Esophagus mucosa (tissue), 1 donor: ENCODE measurements around the gene PBXIP1. TPM values are rescaled to one million over a fixed set of nuclear protein-coding genes. Genes with fewer than 3 reads are reported as not detected.
"Not testable (repeated sequence)": the region's sequence is repeated elsewhere in the genome, so short reads cannot be mapped to it uniquely, and the experiment has no call there.

ENCODE experiments used
- ATAC-seq: fragments of 200-7000 bp; cut with Tn5 transposase; one replicate; pipeline ENCODE4 v1.9.1; 2020
- total RNA-seq: library from RNA; stranded (reverse); gene quantifications from one replicate; pipeline ENCODE4 v1.2.4, GENCODE V29; 2023
- donor health status: DM: yes; HTN: yes; CAD: no.

The PBXIP1 gene
- total RNA-seq, 1 donor from 2014 or later = 9.2 TPM

- no peak for ATAC-seq
These were observed 38.7 kb upstream of the PBXIP1 start for GRCh38 chr1:154994591-154994990.

GRCh38 chr1:154994269-154994587, 38.3 kb upstream of the PBXIP1 start:
- ATAC-seq = no peak

- no peak for ATAC-seq
These were observed 37.8 kb upstream of the PBXIP1 start, which contains the start of gene LENEP for GRCh38 chr1:154993572-154994268. TSS of gene LENEP (plus strand) at chr1:154993586. CDS start at chr1:154993608, 22 bp downstream.

GRCh38 chr1:154992721-154993571, 37.0 kb upstream of the PBXIP1 start:
- peak; percentile 5 for ATAC-seq

GRCh38 chr1:154990276-154990675, 34.4 kb upstream of the PBXIP1 start:
- ATAC-seq = no peak

- no peak for ATAC-seq
These were observed 33.4 kb upstream of the PBXIP1 start for GRCh38 chr1:154989195-154989860.

- ATAC-seq = no peak
These were observed 32.4 kb upstream of the PBXIP1 start for GRCh38 chr1:154988058-154988954.

GRCh38 chr1:154987326-154987725, 31.4 kb upstream of the PBXIP1 start:
- no peak for ATAC-seq

- ATAC-seq = not testable (repeated sequence)
These were observed 30.8 kb upstream of the PBXIP1 start for GRCh38 chr1:154986736-154987135.

- ATAC-seq = peak; percentile 19
These were observed 28.0 kb upstream of the PBXIP1 start for GRCh38 chr1:154983776-154984466.

- peak; percentile 99 for ATAC-seq
These were observed 27.2 kb upstream of the PBXIP1 start, which contains the start of gene FLAD1 for GRCh38 chr1:154982897-154983648. TSS of gene FLAD1 (plus strand) at chr1:154983344. CDS start at chr1:154983695, 351 bp downstream.

GRCh38 chr1:154982341-154982740, 26.4 kb upstream of the PBXIP1 start:
- ATAC-seq = no peak

- no peak for ATAC-seq
These were observed 22.5 kb upstream of the PBXIP1 start for GRCh38 chr1:154978360-154978759.

- not testable (repeated sequence) for ATAC-seq
These were observed 21.9 kb upstream of the PBXIP1 start for GRCh38 chr1:154977762-154978161.

GRCh38 chr1:154975409-154976059, 19.6 kb upstream of the PBXIP1 start:
- no peak for ATAC-seq

- ATAC-seq = peak; percentile 65
These were observed 19.0 kb upstream of the PBXIP1 start for GRCh38 chr1:154974808-154975408.

- ATAC-seq = peak; percentile 84
These were observed 18.4 kb upstream of the PBXIP1 start, which contains the start of gene CKS1B for GRCh38 chr1:154974102-154974807. TSS of gene CKS1B (plus strand) at chr1:154974681. CDS start at chr1:154974746, 65 bp downstream.

- ATAC-seq = peak; percentile 53
These were observed 17.6 kb upstream of the PBXIP1 start for GRCh38 chr1:154973344-154974101.
